Fibroblast of peridontal ligament (primary cell): Measurements from ENCODE around the gene TCEAL8.
A peak's percentile ranks its signal among the peaks of the same experiment; 100 is the strongest.

Experiments used
- DNase-seq: peaks from one replicate; pipeline ENCODE4 v3.0.0-alpha.2; 2010; ENCODE audit errors: extremely low read depth

Gene TCEAL8

DNA sequence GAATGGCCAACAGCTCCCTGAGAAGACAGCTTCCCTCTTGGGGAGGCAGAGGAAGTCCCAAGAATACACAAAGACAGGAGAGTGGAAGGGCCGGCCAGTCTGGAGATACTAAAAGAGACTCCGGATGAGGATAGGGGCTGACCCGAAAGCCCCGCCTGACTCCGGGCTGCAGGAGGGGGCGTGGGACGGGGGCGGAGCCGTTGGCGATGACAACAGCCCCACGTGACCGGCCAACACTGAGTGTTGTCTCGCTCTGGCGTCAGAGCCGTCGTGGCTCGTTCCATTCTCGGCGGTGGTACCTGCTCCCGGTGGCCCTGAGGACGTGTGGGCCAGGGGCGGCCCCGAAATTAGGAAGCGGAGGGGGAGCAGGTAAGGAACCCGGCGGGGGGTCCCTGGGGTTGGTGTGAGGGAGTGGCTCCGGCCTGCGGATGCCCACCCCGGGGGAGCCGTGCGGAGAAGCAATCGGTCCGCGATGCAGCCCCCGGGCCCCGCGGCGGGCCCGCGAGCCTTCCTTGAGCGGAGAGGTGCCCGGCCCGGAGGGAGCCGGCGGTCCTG lies 40.0 kb downstream of the TCEAL8 start, which contains the start of gene BEX4:
Gene BEX4, plus strand, starts transcription at position 239 of the 555 bp plus-strand sequence. CDS start 1,046 bp downstream, outside the sequence.
- DNase-seq = peak; percentile 64

DNA sequence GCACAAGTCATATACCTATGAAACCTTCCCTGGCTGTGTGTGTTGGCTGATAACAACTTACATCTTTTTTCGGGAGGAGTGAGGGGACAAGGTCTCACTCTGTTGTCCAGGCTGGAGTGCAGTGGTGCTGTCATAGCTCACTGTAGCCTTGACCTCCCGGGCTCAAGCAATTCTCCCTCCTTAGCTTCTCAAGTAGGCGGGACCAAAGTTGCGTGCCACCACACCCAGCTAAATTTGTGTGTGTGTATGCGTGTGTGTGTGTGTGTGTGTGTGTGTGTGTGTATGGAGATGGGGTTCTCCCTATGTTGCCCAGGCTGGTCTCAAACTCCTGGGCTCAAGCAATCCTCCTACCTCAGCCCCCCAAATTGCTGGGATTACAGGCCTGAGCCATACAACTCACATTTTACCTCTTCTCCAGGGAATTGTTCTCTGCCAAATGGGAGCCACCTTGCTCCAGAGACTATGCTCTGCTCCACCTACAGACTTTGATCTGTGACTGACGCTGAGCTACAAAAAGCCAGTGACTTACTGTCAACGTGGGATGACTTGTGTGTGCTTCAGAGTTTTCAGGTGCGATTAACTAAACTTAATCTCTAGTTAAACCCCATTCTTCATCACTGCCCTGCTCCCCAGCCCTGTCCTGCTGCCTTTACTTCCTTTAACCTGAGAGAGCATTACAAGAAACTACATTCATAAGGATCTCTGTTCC lies 42.1 kb downstream of the TCEAL8 start:
- DNase-seq = no peak

DNA sequence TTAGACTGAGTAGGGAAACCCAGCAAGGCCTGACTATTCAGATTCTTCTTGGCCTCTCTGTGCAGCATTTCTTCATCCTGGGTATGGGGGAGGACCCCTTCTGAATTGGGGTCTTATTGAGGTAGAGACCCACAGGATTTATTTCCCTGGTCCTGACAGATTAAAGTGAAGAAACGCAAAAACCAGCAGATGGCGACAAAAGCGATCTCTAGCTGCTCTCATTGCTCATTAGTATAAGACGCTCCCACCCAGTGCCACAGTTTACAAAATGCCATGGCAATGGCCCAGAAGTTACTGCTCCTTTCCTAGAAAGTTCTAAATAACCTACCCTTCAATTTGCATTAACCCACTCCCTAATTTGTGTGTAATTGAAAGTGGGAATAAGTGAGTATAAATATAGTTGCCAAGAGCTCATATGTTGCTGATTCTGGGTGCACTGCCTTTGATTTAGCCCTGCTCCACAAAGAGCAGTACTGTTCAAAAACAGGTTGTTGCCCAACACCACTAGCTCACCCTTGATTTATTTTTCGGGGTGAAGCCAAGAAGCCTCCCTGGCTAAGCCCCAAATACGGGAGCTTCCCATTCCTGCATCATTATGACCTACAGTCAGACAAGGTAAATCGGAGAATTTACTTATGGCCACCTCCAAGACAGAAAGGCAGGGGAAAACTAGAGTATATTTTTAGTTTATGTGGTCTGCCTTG lies 43.8 kb downstream of the TCEAL8 start:
- peak; percentile 64 for DNase-seq

DNA sequence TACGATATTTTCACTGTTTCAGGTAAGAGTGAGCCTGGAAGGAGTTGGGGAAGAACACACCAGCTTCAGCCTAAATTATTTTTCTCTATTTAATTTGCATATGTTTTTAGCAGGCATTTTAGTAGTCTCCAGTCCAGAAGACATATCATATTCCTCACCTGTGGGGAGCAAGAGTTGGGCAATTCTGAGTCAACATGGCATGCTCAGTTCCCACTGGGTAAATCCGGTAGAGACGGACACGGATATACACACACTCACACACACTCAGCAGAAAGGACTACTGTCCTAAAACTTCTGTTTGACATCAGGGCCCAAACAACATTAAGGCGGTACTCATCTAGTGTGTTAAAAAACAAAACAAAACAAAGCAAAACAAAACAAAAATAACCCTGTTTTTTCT lies 44.9 kb downstream of the TCEAL8 start:
- DNase-seq = no peak
